Mucosa of rectum (tissue), 2 donors: ENCODE measurements around the gene LAPTM5.
"Not testable (repeated sequence)": the region's sequence is repeated elsewhere in the genome, so short reads cannot be mapped to it uniquely, and the experiment has no call there.

Source experiments
- H3K27ac ChIP-seq, 2 donors: one replicate each; pipeline ENCODE4 v1.7.0; 2013; ENCODE audit warnings: inconsistent platforms in 2 of 2, low read depth in 2 of 2, low read length in 2 of 2
- H3K27me3 ChIP-seq, 2 donors: one replicate each; pipeline ENCODE4 v1.7.0; 2013; ENCODE audit warnings: low read length in 2 of 2; ENCODE audit not compliant: control insufficient read depth in 2 of 2, insufficient read depth in 2 of 2
- H3K36me3 ChIP-seq, 2 donors: one replicate each; pipeline ENCODE4 v1.7.0; 2013; ENCODE audit warnings: low read length in 2 of 2; ENCODE audit not compliant: control insufficient read depth in 2 of 2, insufficient read depth in 2 of 2
- H3K4me1 ChIP-seq, 2 donors: one replicate each; pipeline ENCODE4 v1.7.0; 2013; ENCODE audit warnings: low read length in 2 of 2, mild to moderate bottlenecking in 1 of 2; ENCODE audit not compliant: control insufficient read depth in 2 of 2, insufficient read depth in 2 of 2
- H3K4me3 ChIP-seq, 2 donors: one replicate each; pipeline ENCODE4 v1.7.0; 2013; ENCODE audit warnings: low read length in 2 of 2
- H3K9ac ChIP-seq, 2 donors: one replicate each; pipeline ENCODE4 v1.7.0; 2013; ENCODE audit warnings: low read length in 2 of 2, low read depth in 1 of 2, mild to moderate bottlenecking in 1 of 2
- H3K9me3 ChIP-seq, 2 donors: one replicate each; pipeline ENCODE4 v1.7.0; 2013; ENCODE audit warnings: low read length in 2 of 2; ENCODE audit not compliant: control insufficient read depth in 2 of 2
- donor health status: healthy.
- donor health status: Normal muscosa, but diverticular disease.

The LAPTM5 gene

GRCh38 chr1:30795026-30795425 lies 37.5 kb upstream of the LAPTM5 start:
- Histone ChIP-seq H3K27me3 (no peaks in the 10 kb centered on the region), H3K9me3 (no peaks in the 10 kb centered on the region), H3K4me3 (no peak overlapping the region), H3K36me3 (no peaks in the 10 kb centered on the region), H3K4me1 (no peaks in the 10 kb centered on the region), H3K27ac (no peak overlapping the region), H3K9ac (no peak overlapping the region)

- no peaks in the 10 kb centered on the region for H3K9me3 ChIP-seq
- H3K9ac ChIP-seq, result no peak overlapping the region
- H3K4me3 ChIP-seq, result no peak overlapping the region
- H3K27me3 ChIP-seq, result no peaks in the 10 kb centered on the region
- no peaks in the 10 kb centered on the region for H3K4me1 ChIP-seq
- no peaks in the 10 kb centered on the region for H3K36me3 ChIP-seq
- H3K27ac ChIP-seq, result no peak overlapping the region
Observed at GRCh38 chr1:30794260-30794659, 36.7 kb upstream of the LAPTM5 start.

DNA sequence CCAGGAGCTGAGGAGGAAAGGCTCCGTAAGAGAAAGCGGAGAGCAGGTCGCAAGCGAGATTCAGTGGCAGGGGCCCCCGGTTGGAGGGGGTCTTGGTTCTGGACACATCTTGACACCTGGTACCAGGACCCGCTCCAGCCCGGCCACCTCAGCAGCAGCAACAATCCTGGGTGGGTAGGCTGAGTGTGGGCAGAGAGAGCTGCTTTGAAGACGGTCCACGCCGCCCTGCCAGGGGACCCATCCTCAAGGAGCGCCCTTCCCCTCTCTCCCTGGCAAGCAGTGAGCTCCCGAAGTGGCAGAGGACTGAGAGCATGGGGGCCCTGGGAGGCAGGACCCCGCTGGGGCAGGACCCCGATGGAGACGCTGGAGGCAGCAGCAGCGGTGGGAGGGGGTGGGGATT lies 35.6 kb upstream of the LAPTM5 start:
- Histone ChIP-seq H3K4me3 (no peak overlapping the region), H3K4me1 (no peaks in the 10 kb centered on the region)

DNA sequence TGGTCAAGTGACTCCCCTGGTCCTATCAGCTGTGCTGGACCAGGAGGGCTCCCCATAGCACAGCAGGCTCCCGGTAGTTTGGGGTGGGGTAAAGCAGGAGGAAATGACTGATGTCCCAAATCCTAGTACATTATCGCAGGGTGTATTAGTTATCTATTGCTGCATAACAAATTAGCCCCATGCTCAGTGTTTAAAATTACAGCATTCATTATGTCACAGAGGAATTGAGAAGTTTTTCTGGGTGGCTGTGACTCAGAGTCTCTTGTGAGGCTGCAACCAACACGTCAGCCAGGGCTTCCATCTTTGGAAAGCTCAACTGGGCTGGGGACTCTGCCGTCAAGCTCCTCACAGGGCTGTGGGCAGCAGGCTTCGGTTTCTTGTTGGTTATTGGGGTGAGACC lies 34.3 kb upstream of the LAPTM5 start:
- no peaks in the 10 kb centered on the region for H3K4me1 ChIP-seq
- H3K27ac ChIP-seq, result no peak overlapping the region
- H3K27me3 ChIP-seq, result no peaks in the 10 kb centered on the region
- no peak overlapping the region for H3K9ac ChIP-seq
- H3K9me3 ChIP-seq, result no peaks in the 10 kb centered on the region
- no peak overlapping the region for H3K4me3 ChIP-seq
- no peaks in the 10 kb centered on the region for H3K36me3 ChIP-seq

More for the DNA sequence above, 35.6 kb upstream of the LAPTM5 start:
- Histone ChIP-seq H3K9ac (no peak overlapping the region), H3K27ac (no peak overlapping the region), H3K9me3 (no peaks in the 10 kb centered on the region), H3K27me3 (no peaks in the 10 kb centered on the region), H3K36me3 (no peaks in the 10 kb centered on the region)

- Histone ChIP-seq H3K27ac (peak overlapping the region in 1 of 2 donors; percentile 16), H3K9me3 (no peaks in the 10 kb centered on the region), H3K27me3 (no peaks in the 10 kb centered on the region), H3K4me3 (no peak overlapping the region), H3K36me3 (no peaks in the 10 kb centered on the region), H3K4me1 (no peaks in the 10 kb centered on the region), H3K9ac (no peak overlapping the region)
Observed at GRCh38 chr1:30790850-30791778, 33.5 kb upstream of the LAPTM5 start.

GRCh38 chr1:30790256-30790525 lies 32.6 kb upstream of the LAPTM5 start:
- H3K9me3 ChIP-seq, H3K4me1 ChIP-seq, H3K27ac ChIP-seq, H3K4me3 ChIP-seq, H3K27me3 ChIP-seq, H3K9ac ChIP-seq, H3K36me3 ChIP-seq: not testable (repeated sequence)

GRCh38 chr1:30789388-30790255 lies 32.0 kb upstream of the LAPTM5 start:
- Histone ChIP-seq H3K9ac (no peak overlapping the region), H3K9me3 (no peaks in the 10 kb centered on the region), H3K4me3 (no peak overlapping the region), H3K27me3 (no peaks in the 10 kb centered on the region), H3K27ac (no peak overlapping the region), H3K4me1 (no peaks in the 10 kb centered on the region), H3K36me3 (no peaks in the 10 kb centered on the region)

- Histone ChIP-seq H3K4me3 (no peak overlapping the region), H3K9ac (no peak overlapping the region), H3K27me3 (no peaks in the 10 kb centered on the region), H3K27ac (no peak overlapping the region), H3K4me1 (no peaks in the 10 kb centered on the region), H3K9me3 (no peaks in the 10 kb centered on the region), H3K36me3 (no peaks in the 10 kb centered on the region)
Observed at GRCh38 chr1:30788580-30789387, 31.2 kb upstream of the LAPTM5 start.

DNA sequence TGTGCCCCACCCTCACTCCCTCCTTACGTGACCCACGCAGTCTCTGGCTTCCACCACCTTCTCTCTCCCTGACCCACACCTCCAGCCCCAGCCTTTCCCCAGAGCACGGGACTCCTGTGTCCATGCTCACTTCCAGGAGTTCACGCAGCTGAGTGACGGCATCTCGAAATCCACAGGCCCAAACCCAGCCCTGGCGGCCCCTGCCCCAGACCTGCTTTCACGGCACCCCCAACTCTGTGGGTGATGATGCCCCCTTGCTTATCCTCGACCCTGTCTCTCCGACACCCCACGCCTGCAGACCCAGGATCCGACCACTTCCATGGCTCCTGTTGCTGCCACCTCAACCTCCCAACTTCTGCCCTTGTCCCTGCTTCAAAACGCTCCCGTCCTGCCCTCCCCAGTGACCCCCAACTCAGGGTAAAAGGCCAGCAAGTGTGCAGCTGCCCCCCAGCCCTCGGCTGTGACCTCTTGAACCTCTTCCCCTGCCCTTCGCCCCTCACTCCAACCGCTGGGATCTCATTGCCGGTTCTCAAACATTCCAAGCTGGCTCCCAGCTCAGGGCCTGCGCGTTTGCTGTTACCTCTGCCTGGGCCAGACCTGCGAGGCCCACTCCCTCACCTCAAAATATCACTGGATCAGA lies 30.4 kb upstream of the LAPTM5 start:
- Histone ChIP-seq H3K4me1 (no peaks in the 10 kb centered on the region), H3K4me3 (no peak overlapping the region), H3K27me3 (no peaks in the 10 kb centered on the region), H3K9me3 (no peaks in the 10 kb centered on the region), H3K36me3 (no peaks in the 10 kb centered on the region), H3K27ac (no peak overlapping the region), H3K9ac (no peak overlapping the region)
